Measurements from ENCODE around the gene FAM13C.

GRCh38 chr10:59383908-59384307, 21.6 kb upstream of the FAM13C start:
- no peak for TF ChIP-seq REST (IDR thresholded peaks at IDR 0.05)
- no peak for TF ChIP-seq MAFK (IDR thresholded peaks at IDR 0.05; ENCODE audit: partially characterized antibody)
- no peak for TF ChIP-seq POLR2A (IDR thresholded peaks at IDR 0.05; ENCODE audit: low read length)
